GM12878 (cell line): Measurements from ENCODE around the gene CTSK. TPM values are rescaled to one million over a fixed set of nuclear protein-coding genes. Genes with fewer than 3 reads are reported as not detected.

Source experiments
- ATAC-seq: fragments of 200-7000 bp; cut with Tn5 transposase; 3 replicates; pipeline ENCODE4 v1.9.1; 2020; ENCODE audit warnings: mild to moderate bottlenecking, moderate library complexity
- BruUV-seq: library from RNA; stranded (reverse); fragments of 400-500 nt; replicated peaks from 2 replicates; lab custom pipeline; 2021; lab: Mats Ljungman, UMichigan
- CTCF ChIA-PET: fragments of 300-600 bp; sonication (Branson Sonifier 250); formaldehyde crosslinking; extraction: SDS; loops from one replicate; lab custom pipeline; 2021; ENCODE audit warnings: inconsistent platforms; lab: Yijun Ruan, JAX
- POLR2A ChIA-PET: fragments of 350-600 bp; formaldehyde crosslinking; extraction: SDS; loops from one replicate; lab custom pipeline; 2021; ENCODE audit warnings: inconsistent platforms; lab: Charles Lee
- RAD21 ChIA-PET: fragments of 300-600 bp; sonication (Branson Sonifier 250); formaldehyde crosslinking; loops from one replicate; lab custom pipeline; 2023; ENCODE audit warnings: antibody characterized with exemption; ENCODE audit not compliant: unreplicated experiment; lab: Charles Lee
- SMC1A ChIA-PET: fragments of 300-600 bp; sonication (Branson Sonifier 250); formaldehyde crosslinking; loops from one replicate; lab custom pipeline; 2023; ENCODE audit not compliant: unreplicated experiment, uncharacterized antibody; lab: Charles Lee
- DNase-seq: peaks from one replicate; pipeline ENCODE4 v3.0.0-alpha.2; 2011; ENCODE audit warnings: low read depth, low spot score
- FAIRE-seq: peaks from 3 replicates; lab custom pipeline; 2011; peaks lifted over from hg19 to GRCh38; lab: Jason Lieb, UNC
- H2AFZ ChIP-seq: 2 replicates; pipeline ENCODE4 v1.6.0; 2011; ENCODE audit warnings: low read depth, low read length, control low read depth; ENCODE audit not compliant: control insufficient read depth
- H3K27ac ChIP-seq: 2 replicates; pipeline ENCODE4 v1.5.1; 2011; ENCODE audit warnings: control low read depth; ENCODE audit not compliant: control insufficient read depth, insufficient read depth
- H3K27me3 ChIP-seq, 2 experiments: replicated peaks in 1 of 2; 2 replicates each; pipeline versions ENCODE4 v1.6.0 to v1.6.1; 2011; ENCODE audit warnings: low read length in 1 of 2; ENCODE audit not compliant: control insufficient read depth in 2 of 2, insufficient read depth in 2 of 2
- H3K36me3 ChIP-seq, 2 experiments: 2 replicates each; pipeline ENCODE4 v1.5.1; 2011; ENCODE audit warnings: low read length in 1 of 2; ENCODE audit not compliant: control insufficient read depth in 2 of 2, insufficient read depth in 2 of 2
- H3K4me1 ChIP-seq: 2 replicates; pipeline ENCODE4 v1.6.1; 2011; ENCODE audit warnings: mild to moderate bottlenecking, low read length, moderate library complexity, mixed read lengths; ENCODE audit not compliant: control insufficient read depth, insufficient read depth
- H3K4me2 ChIP-seq: 2 replicates; pipeline ENCODE4 v1.6.0; 2011; ENCODE audit warnings: control low read depth; ENCODE audit not compliant: control insufficient read depth, insufficient read depth
- H3K4me3 ChIP-seq: fragments of 200-600 bp; sonication (generic); 2 replicates; pipeline ENCODE4 v1.5.1; 2016
- H3K79me2 ChIP-seq: 2 replicates; pipeline ENCODE4 v1.6.0; 2011; ENCODE audit warnings: low read length; ENCODE audit not compliant: control insufficient read depth, insufficient read depth
- H3K9ac ChIP-seq: 2 replicates; pipeline ENCODE4 v1.8.0; 2011; ENCODE audit warnings: low read length, control low read depth, mixed read lengths; ENCODE audit not compliant: control insufficient read depth, insufficient read depth
- H3K9me3 ChIP-seq: replicated peaks from 3 replicates; pipeline ENCODE4 v1.5.1; 2011; ENCODE audit warnings: mild to moderate bottlenecking, low read length; ENCODE audit not compliant: control insufficient read depth, insufficient read depth
- H4K20me1 ChIP-seq: 2 replicates; pipeline ENCODE4 v1.6.0; 2011; ENCODE audit not compliant: control insufficient read depth, insufficient read depth
- CTCF ChIP-seq, 3 experiments: IDR thresholded peaks in 2 of 3; conservative IDR thresholded peaks in 1 of 3; 2 replicates each; pipeline ENCODE4 v1.5.1; 2011; ENCODE audit warnings: low read depth in 3 of 3, low read length in 3 of 3, mild to moderate bottlenecking in 3 of 3, control low read depth in 2 of 3, moderate library complexity in 2 of 3, inconsistent platforms in 1 of 3, mixed read lengths in 1 of 3; ENCODE audit not compliant: control insufficient read depth in 2 of 3, insufficient read depth in 1 of 3; ENCODE audit errors: extremely low read depth in 1 of 3
- RAD21 ChIP-seq: IDR thresholded peaks from 2 replicates; pipeline ENCODE4 v1.6.1; 2011; ENCODE audit warnings: mild to moderate bottlenecking, low read depth, low read length, moderate library complexity; ENCODE audit not compliant: insufficient read depth
- RBBP5 ChIP-seq: fragments of 200-600 bp; sonication (generic); conservative IDR thresholded peaks from 2 replicates; pipeline ENCODE4 v1.6.1; 2016
- SMC3 ChIP-seq: IDR thresholded peaks from 2 replicates; pipeline ENCODE4 v1.6.1; 2011; ENCODE audit warnings: low read length, improper control_type of control experiment, borderline replicate concordance
- TAF1 ChIP-seq: IDR thresholded peaks from 2 replicates; pipeline ENCODE4 v1.6.1; 2011; ENCODE audit warnings: mild to moderate bottlenecking, low read depth, low read length, borderline replicate concordance
- WGBS: methylation state at CpG from one replicate; pipeline ENCODE4 v1.1.6; 2016; ENCODE audit warnings: low lambda C conversion rate; ENCODE audit not compliant: insufficient replicate concordance, insufficient coverage; ENCODE audit errors: missing lambda C conversion rate; 5-methylcytosine and 5-hydroxymethylcytosine counted together
- in situ Hi-C: fragments of 300-500 bp; cut with MboI; formaldehyde crosslinking; loops from 9 replicates; pipeline ENCODE4 v1.14.3; 2018; ENCODE audit warnings: mixed read lengths
- intact Hi-C: fragments of 100-400 bp; cut with micrococcal nuclease; formaldehyde crosslinking; loops from one replicate; pipeline ENCODE4 v1.14.2; 2022; ENCODE audit not compliant: unreplicated experiment
- polyA plus RNA-seq, 11 experiments: library from polyadenylated mRNA; depleted of rRNA in 4 of 11; unstranded in 6 of 11; stranded (reverse) in 5 of 11; fragments of >200 nt; fragmentation: Nextera tagmentation in 4 of 11; fragmentation: Illumina TruSeq in 1 of 11; extraction: Ambion mirVana in 4 of 11; extraction: Trizol in 1 of 11; gene quantifications; 1 replicate in 1 of 11; 2 replicates in 10 of 11; pipeline versions ENCODE4 v1.2.1 to v1.2.3, GENCODE V29; 2011 to 2016; ENCODE audit warnings: inconsistent platforms in 2 of 11, missing spikeins in 2 of 11, low read depth in 1 of 11
- total RNA-seq, 4 experiments: library from RNA; depleted of rRNA in 3 of 4; stranded (reverse); fragments of >200 nt in 3 of 4; fragmentation: Illumina TruSeq in 1 of 4; extraction: Trizol in 1 of 4; gene quantifications; 2 replicates each; pipeline versions ENCODE4 v1.2.1 to v1.2.3, GENCODE V29; 2013 to 2021

Gene CTSK
- total and polyA plus RNA-seq, 10 of the 15 experiments (the other 5 are each of a cell fraction or from before 2014, with no cell fraction given), result 0.40 to 3.1 (median 0.83) TPM

GRCh38 chr1:150813028-150813707 is 5.1 kb upstream of the CTSK start:
- Histone ChIP-seq H3K4me1 (no peaks in the 10 kb centered on the region), H3K36me3 (peaks cover 3 to 17% of the 10 kb centered on the region in 2 experiments), H3K9me3 (no peaks in the 10 kb centered on the region), H3K79me2 (no peaks in the 10 kb centered on the region), H3K27me3 (no peaks in the 10 kb centered on the region), H3K27ac (no peak overlapping the region), H3K4me3 (no peak overlapping the region), H3K4me2 (no peak overlapping the region), H2AFZ (no peak overlapping the region), H3K9ac (no peak overlapping the region), H4K20me1 (no peaks in the 10 kb centered on the region)
- ChIA-PET POLR2A (interaction anchor here (0.6 kb wide), 1 partner anchor 579 kb away, joined by 4 read pairs; no protein-coding TSS in a partner anchor), SMC1A (interaction anchor here (1.4 to 1.7 kb wide), 4 partner anchors 8 to 95 kb away, joined by 4 to 8 read pairs (median 4); partner anchors contain the start of gene CTSS), RAD21 (interaction anchor here (0.7 to 0.9 kb wide), 3 partner anchors 12 to 252 kb away, joined by 3 to 4 read pairs (median 3); no protein-coding TSS in a partner anchor), CTCF (interaction anchor here (0.6 to 2.8 kb wide), 11 partner anchors 9 to 323 kb away, joined by 3 to 15 read pairs (median 4); partner anchors contain the start of gene CTSS)
- 89% methylated on average over 5 of the region's 5 CpGs for WGBS
- peak; percentile 57 for TF ChIP-seq SMC3
- no peak for TF ChIP-seq TAF1
- peak; percentile 57 to 65 (median 59) for TF ChIP-seq CTCF (IDR thresholded peaks at IDR 0.05 in 2 of 3, conservative IDR thresholded peaks at IDR 0.05 in 1 of 3; ENCODE audit: control insufficient read depth in 2 of 3, extremely low read depth in 1 of 3, insufficient read depth in 1 of 3, low read depth in 3 of 3, low read length in 3 of 3)
- no peak for TF ChIP-seq RBBP5
- TF ChIP-seq RAD21, result peak; percentile 67
- no TSS peak for BruUV-seq
- peak; percentile 38 for FAIRE-seq
- intact Hi-C loops, result loop anchor here (5.0 kb wide), 2 partner anchors 51 to 251 kb away; no protein-coding TSS in a partner anchor
- DNase-seq, result no peak
- peak; percentile 85 for ATAC-seq
- in situ Hi-C loops, result no loop called here
